WTC11 (cell line): Measurements from ENCODE around the gene OR5J2. TPM values are rescaled to one million over a fixed set of nuclear protein-coding genes. Genes with fewer than 3 reads are reported as not detected.

Source experiments
- ATAC-seq: fragments of 200-7000 bp; cut with Tn5 transposase; 2 replicates; pipeline ENCODE4 v1.10.0; 2021; ENCODE audit warnings: mild to moderate bottlenecking, moderate library complexity
- CTCF ChIA-PET: fragments of 300-600 bp; sonication (Branson Sonifier 250); formaldehyde crosslinking; loops from one replicate; lab custom pipeline; 2021; ENCODE audit warnings: antibody characterized with exemption; lab: Charles Lee
- POLR2A ChIA-PET: fragments of 350-600 bp; sonication (Branson Sonifier 250); formaldehyde crosslinking; loops from one replicate; lab custom pipeline; 2021; ENCODE audit warnings: antibody characterized with exemption; lab: Charles Lee
- DNase-seq: peaks from one replicate; pipeline ENCODE4 v3.0.0; 2021; ENCODE audit warnings: low spot score
- H3K27ac Mint-ChIP-seq: 2 replicates; pipeline ENCODE4 v1.8.0; 2021; ENCODE audit warnings: mixed read lengths
- H3K27me3 Mint-ChIP-seq: 2 replicates; pipeline ENCODE4 v1.8.0; 2021; ENCODE audit warnings: low read depth, mild to moderate bottlenecking, moderate library complexity, mixed read lengths
- H3K36me3 Mint-ChIP-seq: 2 replicates; pipeline ENCODE4 v1.8.0; 2021; ENCODE audit warnings: mixed read lengths
- H3K4me1 Mint-ChIP-seq: 2 replicates; pipeline ENCODE4 v1.8.0; 2022; ENCODE audit warnings: mixed read lengths
- H3K4me3 Mint-ChIP-seq: 2 replicates; pipeline ENCODE4 v1.8.0; 2021; ENCODE audit warnings: mild to moderate bottlenecking, moderate library complexity, mixed read lengths
- H3K9me3 Mint-ChIP-seq: 2 replicates; pipeline ENCODE4 v1.8.0; 2021; ENCODE audit warnings: mixed read lengths
- ATF6 ChIP-seq: sonication (generic); formaldehyde crosslinking; IDR thresholded peaks from 2 replicates; pipeline ENCODE4 v1.8.1; 2023; ENCODE audit warnings: mild to moderate bottlenecking, missing genetic modification reagents
- CDX4 ChIP-seq: fragments of 250-450 bp; sonication (Bioruptor Pico); IDR thresholded peaks from 2 replicates; pipeline ENCODE4 v1.9.0; 2021; ENCODE audit warnings: moderate library complexity, mild to moderate bottlenecking, inconsistent platforms, borderline replicate concordance
- FOXJ3 ChIP-seq: sonication (generic); formaldehyde crosslinking; IDR thresholded peaks from 2 replicates; pipeline ENCODE4 v1.9.0; 2021; ENCODE audit warnings: missing genetic modification reagents, mild to moderate bottlenecking, borderline replicate concordance
- HMGA2 ChIP-seq: fragments of 250-450 bp; sonication (Bioruptor Pico); IDR thresholded peaks from 2 replicates; pipeline ENCODE4 v1.4.0; 2021; ENCODE audit warnings: mild to moderate bottlenecking, moderate library complexity
- HMGXB4 ChIP-seq: sonication (generic); formaldehyde crosslinking; IDR thresholded peaks from 2 replicates; pipeline ENCODE4 v1.8.1; 2023; ENCODE audit warnings: mild to moderate bottlenecking, moderate library complexity, missing genetic modification reagents
- JAZF1 ChIP-seq: fragments of 250-450 bp; sonication (Bioruptor Pico); IDR thresholded peaks from 2 replicates; pipeline ENCODE4 v1.9.0; 2021; ENCODE audit warnings: moderate library complexity, mild to moderate bottlenecking, inconsistent platforms
- KAT7 ChIP-seq: sonication (generic); formaldehyde crosslinking; IDR thresholded peaks from 2 replicates; pipeline ENCODE4 v1.8.1; 2023; ENCODE audit warnings: missing genetic modification reagents, mild to moderate bottlenecking, borderline replicate concordance
- MYBL2 ChIP-seq: sonication (generic); formaldehyde crosslinking; IDR thresholded peaks from 2 replicates; pipeline ENCODE4 v1.8.1; 2023; ENCODE audit warnings: mild to moderate bottlenecking, moderate library complexity, missing genetic modification reagents
- OVOL2 ChIP-seq: fragments of 250-450 bp; sonication (Bioruptor Pico); IDR thresholded peaks from 2 replicates; pipeline ENCODE4 v1.9.0; 2021; ENCODE audit warnings: mild to moderate bottlenecking, borderline replicate concordance
- PRRX2 ChIP-seq: fragments of 250-450 bp; sonication (Bioruptor Pico); IDR thresholded peaks from 2 replicates; pipeline ENCODE4 v1.8.0; 2021; ENCODE audit warnings: mild to moderate bottlenecking
- RORB ChIP-seq: fragments of 250-450 bp; sonication (Bioruptor Pico); IDR thresholded peaks from 2 replicates; pipeline ENCODE4 v1.9.0; 2021; ENCODE audit warnings: mild to moderate bottlenecking
- TEAD4 ChIP-seq: sonication (generic); formaldehyde crosslinking; IDR thresholded peaks from 2 replicates; pipeline ENCODE4 v1.8.0; 2022; ENCODE audit warnings: mild to moderate bottlenecking, missing genetic modification reagents
- TP53 ChIP-seq: sonication (generic); formaldehyde crosslinking; IDR thresholded peaks from 2 replicates; pipeline ENCODE4 v1.8.1; 2023; ENCODE audit warnings: mild to moderate bottlenecking, missing genetic modification reagents
- ZNF138 ChIP-seq: sonication (generic); formaldehyde crosslinking; conservative IDR thresholded peaks from 2 replicates; pipeline ENCODE4 v1.8.1; 2022; ENCODE audit warnings: mild to moderate bottlenecking, moderate library complexity, missing genetic modification reagents
- ZNF281 ChIP-seq: sonication (generic); formaldehyde crosslinking; IDR thresholded peaks from 2 replicates; pipeline ENCODE4 v1.8.0; 2023; ENCODE audit warnings: mild to moderate bottlenecking, missing genetic modification reagents
- ZNF396 ChIP-seq: fragments of 250-450 bp; sonication (Bioruptor Pico); IDR thresholded peaks from 2 replicates; pipeline ENCODE4 v1.8.0; 2021; ENCODE audit warnings: mild to moderate bottlenecking, moderate library complexity, borderline replicate concordance
- ZNF532 ChIP-seq: fragments of 250-450 bp; sonication (Bioruptor Pico); IDR thresholded peaks from 2 replicates; pipeline ENCODE4 v1.9.0; 2021; ENCODE audit warnings: mild to moderate bottlenecking, borderline replicate concordance
- ZNF671 ChIP-seq: fragments of 250-450 bp; sonication (Bioruptor Pico); IDR thresholded peaks from 2 replicates; pipeline ENCODE4 v1.8.0; 2021; ENCODE audit warnings: mild to moderate bottlenecking
- total RNA-seq: library from RNA; stranded (reverse); gene quantifications from 3 replicates; pipeline ENCODE4 v1.2.3, GENCODE V29; 2021

The OR5J2 gene
- total RNA-seq, 1 experiment from 2014 or later = not detected

- TF ChIP-seq ZNF532 (CRISPR knock-in tag) (no peak), ZNF281 (no peak)
Measured at GRCh38 chr11:56160217-56160616, 16.2 kb upstream of the OR5J2 start, which contains the start of gene OR8K5 (continued).

GRCh38 chr11:56163804-56164203 is 12.6 kb upstream of the OR5J2 start:
- Mint-ChIP-seq H3K27ac (no peak overlapping the region), H3K9me3 (peaks cover 4% of the 10 kb centered on the region), H3K4me1 (no peaks in the 10 kb centered on the region), H3K27me3 (no peaks in the 10 kb centered on the region), H3K36me3 (no peaks in the 10 kb centered on the region), H3K4me3 (no peak overlapping the region)
- ChIA-PET POLR2A (no interaction called here), CTCF (no interaction called here)
- TF ChIP-seq OVOL2 (CRISPR knock-in tag) (no peak), TP53 (CRISPR knock-in tag) (no peak), HMGXB4 (CRISPR knock-in tag) (no peak), MYBL2 (CRISPR knock-in tag) (no peak), ZNF396 (no peak), ATF6 (CRISPR knock-in tag) (no peak), JAZF1 (CRISPR knock-in tag) (no peak), HMGA2 (CRISPR knock-in tag) (no peak), RORB (CRISPR knock-in tag) (no peak), TEAD4 (CRISPR knock-in tag) (no peak), ZNF671 (CRISPR knock-in tag) (no peak), PRRX2 (CRISPR knock-in tag) (no peak), CDX4 (CRISPR knock-in tag) (no peak), KAT7 (CRISPR knock-in tag) (no peak), ZNF138 (no peak), FOXJ3 (CRISPR knock-in tag) (no peak)
- ATAC-seq (no peak), DNase-seq (no peak)
